GM21786 (cell line): Measurements from ENCODE around the gene MIPOL1.
A peak's percentile ranks its signal among the peaks of the same experiment; 100 is the strongest.
"Not testable (repeated sequence)": the region's sequence is repeated elsewhere in the genome, so short reads cannot be mapped to it uniquely, and the experiment has no call there.

ENCODE experiments used
- ATAC-seq: cut with Tn5 transposase; IDR thresholded peaks from one replicate; pipeline ENCODE4 v1.9.1; 2021; ENCODE audit not compliant: unreplicated experiment

The MIPOL1 gene

DNA sequence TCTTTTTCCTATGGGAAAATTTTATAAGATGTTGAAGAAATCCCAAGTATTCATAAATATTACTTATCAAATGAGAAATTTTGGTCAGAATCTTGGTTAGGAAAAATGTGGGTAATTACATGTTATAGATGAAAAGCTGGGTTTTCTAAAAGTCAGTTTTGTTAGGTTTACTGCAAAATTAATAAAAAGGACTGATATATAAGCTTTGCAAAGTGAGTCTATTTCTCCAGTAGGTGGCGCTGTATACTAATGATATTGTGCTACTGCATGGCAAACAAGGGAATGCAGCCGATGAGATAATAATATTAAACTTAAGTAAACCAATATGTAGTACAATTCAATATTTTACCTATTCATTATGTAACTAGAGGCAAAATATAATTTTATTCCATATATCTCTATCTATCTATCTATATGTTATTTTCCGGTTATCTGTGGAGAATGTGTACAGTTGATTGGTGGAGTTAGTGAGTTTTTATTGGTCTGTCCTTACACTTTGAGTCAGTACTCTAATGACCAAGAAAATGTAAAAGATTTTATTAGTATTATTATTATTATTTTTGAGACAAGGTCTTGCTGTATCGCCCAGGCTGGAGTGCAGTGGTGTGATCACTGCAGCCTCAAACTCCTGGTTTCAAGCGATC lies 32.9 kb downstream of the MIPOL1 start:
- ATAC-seq, result peak; percentile 68

DNA sequence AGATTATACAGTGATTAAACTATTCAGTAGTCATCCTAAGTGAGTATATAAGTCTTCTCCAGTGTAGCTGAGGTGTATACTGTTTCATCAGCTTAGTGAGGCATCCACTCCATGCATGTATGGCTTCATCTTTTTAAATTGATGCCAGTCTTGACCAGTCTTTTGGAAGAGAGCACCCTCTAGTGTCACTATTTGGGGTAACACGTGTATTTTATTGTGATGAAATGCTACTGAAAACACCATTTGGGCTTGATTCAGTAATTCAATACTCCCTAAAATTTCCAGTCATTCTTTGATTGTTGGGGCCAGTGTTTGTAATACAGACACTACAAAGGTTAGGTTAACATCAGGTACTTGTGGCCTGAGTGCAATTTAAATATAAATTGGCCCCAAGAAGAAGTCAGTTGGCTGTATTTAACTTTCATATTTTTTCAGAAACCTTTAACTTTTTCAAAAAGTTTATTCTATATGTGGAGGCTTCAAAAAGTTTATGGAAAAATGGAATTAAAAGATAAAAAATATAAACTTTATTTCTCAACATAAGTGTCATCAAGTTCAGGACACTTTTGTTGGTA lies 35.3 kb downstream of the MIPOL1 start:
- peak; percentile 66 for ATAC-seq

DNA sequence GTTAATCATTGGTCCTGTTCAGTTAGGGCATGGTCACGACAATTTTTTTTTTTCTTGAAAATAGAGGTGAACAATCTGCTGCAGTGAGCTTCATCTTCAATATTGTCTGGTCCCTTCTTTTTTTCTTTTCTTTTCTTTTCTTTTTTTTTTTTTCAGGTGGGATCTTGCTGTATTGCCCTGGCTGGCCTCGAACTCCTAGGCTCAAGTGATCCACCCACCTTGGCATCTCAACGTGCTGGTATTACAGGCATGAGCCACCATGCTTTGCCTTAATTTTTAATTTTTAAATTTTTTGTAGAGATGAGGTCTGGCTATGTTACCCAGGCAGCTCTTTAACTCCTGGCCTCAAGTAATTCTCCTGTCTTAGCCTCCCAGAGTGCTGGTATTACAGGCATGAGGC lies 36.5 kb downstream of the MIPOL1 start:
- ATAC-seq, result no peak

DNA sequence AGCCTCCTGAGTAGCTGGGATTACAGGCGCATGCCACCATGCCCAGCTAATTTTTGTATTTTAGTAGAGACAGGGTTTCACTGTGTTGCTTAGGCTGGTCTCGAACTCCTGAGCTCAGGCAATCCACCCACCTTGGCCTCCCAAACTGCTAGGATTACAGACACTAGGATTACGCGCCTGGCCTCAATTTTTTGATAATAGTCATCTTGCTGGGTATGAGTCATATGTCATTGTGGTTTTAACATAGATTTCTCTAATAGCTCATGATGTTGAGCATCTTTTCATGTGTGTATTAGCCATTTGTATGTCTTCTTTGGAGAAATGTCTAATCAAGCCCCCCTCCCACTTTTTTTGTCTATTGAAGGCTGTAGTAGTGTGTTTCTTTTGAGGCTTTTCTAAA lies 38.3 kb downstream of the MIPOL1 start:
- not testable (repeated sequence) for ATAC-seq

DNA sequence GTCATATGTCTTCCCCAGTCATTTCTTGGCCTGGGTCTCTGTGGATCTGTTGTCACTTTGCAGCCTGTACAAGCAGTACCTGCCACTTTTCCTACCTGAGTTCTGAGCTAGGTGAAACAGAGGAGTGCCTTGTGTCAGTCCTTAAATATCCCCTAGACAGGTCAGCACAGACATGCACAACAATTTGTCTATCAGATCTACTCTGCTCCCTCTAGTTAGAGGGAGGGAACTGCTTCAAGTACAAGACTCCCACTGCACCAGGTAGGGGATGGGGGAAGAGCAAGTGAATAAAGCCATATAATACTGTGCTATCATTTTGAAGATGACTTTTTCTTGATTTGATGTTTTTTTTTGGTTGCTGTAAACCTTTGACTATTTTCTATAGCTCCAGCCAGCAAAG lies 39.4 kb downstream of the MIPOL1 start:
- ATAC-seq, result no peak

DNA sequence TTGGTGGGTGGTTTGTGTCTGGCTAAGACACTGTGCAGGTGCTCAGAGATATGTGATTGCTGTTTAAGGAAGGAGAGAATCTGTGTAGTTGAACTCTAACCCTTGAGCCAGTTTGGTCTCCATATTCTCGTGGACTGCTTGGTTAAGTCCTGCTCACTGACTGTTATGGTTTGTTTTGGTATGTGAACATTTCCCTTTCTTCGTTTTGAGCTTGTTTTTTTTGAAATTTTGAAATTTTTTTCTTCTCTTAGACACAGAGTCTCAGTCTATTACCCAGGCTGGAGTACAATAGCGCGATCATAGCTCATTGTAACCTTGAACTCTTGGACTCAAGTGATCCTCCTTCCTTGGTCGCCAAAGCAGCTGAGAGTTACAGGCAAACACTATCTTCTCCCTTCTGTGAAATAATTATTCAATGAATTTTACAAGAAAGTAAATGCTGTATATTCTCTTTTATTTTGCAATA lies 40.0 kb downstream of the MIPOL1 start:
- ATAC-seq, result no peak

DNA sequence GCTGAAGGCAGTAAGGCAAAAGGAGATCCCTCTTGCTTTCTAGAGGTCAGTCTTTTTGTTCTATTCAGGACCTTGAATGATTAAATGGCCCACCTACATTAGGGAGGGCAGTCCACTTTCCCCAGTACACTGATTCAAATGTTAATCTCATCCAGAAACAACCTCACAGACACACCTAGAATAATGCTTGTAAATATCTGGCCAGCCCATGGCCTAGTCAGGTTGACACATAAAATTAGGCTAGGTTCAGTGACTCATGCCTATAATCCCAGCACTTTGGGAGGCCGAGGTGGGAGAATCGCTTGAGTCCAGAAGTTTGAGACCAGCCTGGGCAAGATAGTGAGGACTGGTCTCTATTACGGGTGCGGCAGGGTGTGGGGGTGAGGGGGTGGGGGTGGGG lies 43.5 kb downstream of the MIPOL1 start:
- ATAC-seq, result no peak

DNA sequence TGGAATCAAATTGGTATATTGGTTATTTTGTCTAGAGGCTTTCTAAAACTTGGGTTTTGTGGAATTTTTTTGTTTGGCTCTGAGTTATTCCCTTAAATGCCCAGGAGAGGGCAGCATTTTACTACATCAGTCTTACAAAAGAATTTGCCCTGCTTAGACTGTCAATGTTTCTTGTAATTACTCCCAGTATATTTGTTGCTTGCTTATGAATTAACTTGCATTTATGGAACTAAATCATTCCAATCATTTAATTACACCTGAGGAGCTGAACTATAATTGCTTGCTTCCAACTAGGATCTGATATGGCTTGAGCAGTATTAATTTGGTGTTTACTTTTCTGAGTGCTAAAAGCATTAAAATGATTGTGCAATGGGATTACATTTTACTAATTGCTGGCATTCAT lies 48.7 kb downstream of the MIPOL1 start:
- ATAC-seq, result no peak

DNA sequence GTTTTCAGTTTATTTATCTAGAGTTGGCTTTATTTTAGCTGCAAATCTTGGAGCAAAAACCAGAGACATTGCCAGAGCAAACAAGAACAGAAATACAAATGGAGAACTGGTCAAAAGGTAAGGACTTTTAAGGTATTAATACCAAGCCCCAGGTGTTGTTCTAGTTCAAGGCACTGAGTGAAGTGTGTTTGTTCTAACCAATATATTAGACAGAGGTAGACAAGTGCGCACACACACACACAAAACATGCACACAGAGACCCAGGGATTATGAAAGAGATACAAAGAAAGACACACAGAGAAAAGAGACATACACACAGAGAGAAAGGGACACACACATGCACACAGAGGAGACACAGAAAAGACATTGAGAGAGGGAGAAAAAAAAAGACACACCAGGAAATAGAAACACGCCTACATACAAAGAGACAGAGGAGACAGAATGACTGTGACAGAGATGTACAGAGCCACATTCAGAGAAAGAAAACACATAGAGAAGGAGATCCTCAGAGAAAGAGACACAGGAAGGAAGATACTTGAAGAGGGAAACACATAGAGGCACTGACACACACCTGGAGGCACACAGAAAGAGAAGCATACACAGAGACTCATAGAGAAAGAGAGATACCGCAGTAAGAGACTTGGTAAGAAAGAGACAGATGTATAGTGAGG lies 50.2 kb downstream of the MIPOL1 start:
- no peak for ATAC-seq

DNA sequence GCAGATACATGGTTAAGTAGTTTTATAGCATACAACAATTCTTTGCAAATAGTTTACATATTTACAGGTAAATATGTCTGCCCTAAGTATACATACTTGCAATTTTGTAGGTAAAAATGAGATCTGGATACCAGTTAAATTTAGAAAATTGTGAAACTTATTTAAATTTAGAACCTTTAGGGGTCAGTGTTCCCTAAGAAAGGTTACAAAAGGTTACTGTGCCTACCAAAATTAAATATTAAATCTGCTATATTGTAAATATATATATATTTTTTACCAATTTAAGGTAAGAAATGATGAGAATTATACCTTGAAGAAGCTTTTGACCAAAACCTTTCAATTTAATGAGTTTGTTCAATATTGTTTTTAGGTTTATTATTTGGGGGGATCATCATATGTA lies 54.0 kb downstream of the MIPOL1 start:
- no peak for ATAC-seq

DNA sequence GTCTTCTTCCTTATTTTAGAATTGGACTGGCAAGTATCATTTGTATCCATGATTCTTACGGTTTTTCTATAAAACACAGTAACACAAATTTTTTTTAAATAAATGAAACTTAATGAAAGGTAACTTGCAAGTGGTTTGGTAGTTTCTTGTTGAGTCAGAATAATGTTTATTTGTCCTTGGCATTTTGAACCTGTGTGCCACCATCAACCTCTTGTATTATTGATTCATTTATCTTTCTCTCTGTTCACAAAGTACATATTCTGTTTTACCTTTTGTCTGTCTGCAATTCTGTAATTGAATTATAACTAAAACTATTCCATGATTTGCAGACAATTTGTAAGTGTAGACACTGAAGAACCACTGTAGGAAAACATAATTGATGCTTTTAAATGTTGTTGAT lies 54.7 kb downstream of the MIPOL1 start:
- no peak for ATAC-seq

DNA sequence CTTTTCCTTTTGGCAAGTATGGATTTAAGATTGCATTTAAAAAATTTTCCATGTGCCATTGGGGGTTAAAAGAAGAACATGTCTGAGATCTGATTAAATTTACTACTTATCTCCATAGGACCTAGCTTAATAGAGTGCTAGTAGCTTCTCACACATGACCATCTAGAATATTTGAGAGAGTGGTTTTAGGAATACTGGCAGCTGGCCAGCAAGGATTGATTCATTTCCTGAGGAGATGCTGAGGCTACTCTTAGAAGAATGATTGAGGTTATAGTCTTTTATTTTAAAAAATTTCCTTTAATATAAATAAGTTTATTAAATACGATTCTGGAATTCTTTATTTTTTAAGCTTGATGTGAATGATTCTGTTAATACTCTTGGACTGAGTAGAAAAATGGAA lies 56.2 kb downstream of the MIPOL1 start:
- no peak for ATAC-seq

DNA sequence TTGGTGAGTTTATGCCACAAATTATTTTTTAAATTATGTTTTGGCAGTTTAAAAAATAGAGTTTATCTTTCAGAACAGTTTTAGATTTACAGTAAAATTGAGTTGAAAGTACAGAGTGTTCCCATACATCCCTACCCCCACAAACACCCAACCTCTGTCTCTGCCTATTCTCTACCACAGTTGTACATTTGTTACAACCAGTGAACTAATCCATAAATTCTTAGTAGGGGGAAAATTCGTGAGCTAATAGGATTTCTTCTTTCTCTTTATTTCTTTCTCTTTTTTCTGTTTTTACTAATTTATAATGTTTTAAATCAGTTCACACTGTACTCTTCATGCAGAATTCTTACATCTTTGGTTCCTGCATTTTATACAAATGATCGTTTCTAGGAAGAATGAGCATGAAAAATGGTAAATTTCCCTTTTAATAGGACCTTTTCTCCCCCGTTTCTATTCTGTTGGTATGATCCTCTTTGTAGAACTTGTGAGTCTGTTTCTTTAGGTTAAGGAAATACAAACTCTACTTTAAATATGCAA lies 56.7 kb downstream of the MIPOL1 start:
- ATAC-seq, result no peak

DNA sequence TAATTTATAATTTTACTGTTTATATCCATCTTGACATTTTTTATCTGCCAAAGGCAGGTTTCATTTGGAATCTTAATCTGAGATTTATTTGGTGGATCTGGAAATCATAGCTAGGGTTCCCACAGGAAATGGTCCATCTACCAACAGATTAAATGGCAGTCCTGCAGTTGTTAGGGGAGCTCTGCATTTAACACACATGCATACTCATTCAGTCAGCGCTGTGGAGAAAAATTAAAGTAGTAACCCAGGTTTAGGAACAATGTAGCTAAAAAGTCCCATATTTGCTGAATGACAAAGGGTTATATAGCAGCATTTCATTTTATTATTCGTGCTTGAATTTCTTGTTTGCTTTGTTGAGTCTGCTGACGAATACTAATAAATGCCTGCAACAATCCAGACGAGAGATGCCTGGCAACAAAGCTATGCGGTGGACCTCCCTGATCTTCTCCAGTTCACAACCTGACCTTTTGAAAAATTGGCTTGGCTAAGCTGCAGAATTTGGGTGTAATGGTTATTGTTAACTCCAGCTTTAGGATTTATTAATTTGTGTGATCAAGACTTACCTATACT lies 59.8 kb downstream of the MIPOL1 start:
- no peak for ATAC-seq

DNA sequence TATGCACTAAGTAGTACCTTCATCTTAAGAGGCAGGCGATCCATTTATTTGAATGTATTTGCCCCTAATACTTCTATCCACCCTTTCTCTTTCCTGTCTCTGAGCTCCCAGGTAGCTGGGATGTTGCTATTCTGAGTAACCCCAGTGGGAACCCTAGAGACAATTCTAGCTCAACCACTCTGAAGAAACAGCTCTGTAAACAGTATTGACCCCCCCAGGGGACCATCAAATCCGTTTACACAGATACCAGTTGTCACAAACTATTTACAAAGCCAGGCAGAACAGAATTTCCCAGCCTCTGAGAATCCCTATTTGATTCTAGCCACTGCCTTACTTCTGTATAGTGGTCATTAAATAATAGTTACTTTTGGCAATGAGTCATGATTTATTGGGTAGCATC lies 64.9 kb downstream of the MIPOL1 start:
- no peak for ATAC-seq

DNA sequence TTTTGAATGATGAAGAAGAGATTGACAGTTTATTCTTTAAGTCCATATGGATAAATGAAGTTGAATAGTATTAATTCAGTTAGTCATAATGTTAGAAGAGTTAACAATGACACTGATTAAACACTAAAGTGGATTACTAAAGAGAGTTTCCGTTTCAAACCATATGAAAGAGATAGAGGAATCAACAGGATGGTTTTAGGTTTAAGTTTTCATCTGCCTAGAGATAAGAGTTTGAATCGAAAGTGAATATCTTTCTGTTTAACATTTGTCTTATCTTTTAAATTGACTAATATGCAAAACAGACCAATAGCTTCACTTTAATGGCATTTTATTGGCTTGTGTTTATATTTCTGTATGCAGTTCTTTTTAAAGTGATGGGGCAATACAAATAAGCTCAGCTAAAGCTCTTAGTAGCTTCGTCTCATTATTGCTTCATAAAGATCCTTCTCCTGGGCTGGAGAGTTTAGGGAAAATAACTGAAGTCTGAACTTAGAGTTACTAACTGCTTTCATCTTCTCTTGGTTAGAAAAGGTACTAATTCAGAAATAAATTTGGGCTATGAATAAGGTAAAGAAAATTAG lies 66.0 kb downstream of the MIPOL1 start:
- no peak for ATAC-seq

DNA sequence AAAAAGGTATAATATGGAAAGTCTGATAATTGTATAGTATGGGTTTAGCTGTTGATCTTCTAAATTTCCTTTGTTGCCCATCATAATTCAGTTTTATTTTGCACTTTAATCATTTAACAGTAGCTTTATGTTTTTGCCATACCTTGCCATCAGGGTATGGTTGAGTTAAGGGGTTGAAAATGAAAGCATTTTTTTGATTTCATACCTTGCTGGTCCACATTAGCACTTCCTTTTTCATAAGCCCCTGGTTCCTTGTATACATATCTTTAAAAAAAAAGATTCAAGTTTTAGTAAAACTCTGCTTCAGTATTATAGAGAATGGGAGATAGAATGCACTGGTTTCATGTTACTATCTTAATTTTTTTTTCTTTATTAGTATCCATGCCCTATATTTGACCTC lies 71.1 kb downstream of the MIPOL1 start:
- no peak for ATAC-seq

DNA sequence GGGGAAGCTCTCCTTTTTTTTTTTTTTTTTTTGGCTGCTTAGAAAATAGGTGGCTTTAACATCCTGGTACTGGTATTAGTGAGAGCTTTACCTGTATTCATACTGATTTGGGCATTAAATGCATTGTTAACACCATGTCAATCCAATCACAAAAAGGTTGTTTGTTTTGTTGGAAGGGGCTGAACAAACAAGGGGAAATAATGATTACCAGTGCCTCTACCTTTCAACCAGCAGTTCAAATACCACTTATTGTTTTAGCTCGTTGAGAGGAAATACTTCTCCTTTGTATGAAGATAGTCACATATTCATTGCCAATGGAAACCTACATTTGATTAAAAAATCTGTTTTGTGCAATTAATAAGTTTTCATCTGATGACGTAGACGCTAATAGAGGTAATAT lies 72.9 kb downstream of the MIPOL1 start:
- ATAC-seq, result no peak

DNA sequence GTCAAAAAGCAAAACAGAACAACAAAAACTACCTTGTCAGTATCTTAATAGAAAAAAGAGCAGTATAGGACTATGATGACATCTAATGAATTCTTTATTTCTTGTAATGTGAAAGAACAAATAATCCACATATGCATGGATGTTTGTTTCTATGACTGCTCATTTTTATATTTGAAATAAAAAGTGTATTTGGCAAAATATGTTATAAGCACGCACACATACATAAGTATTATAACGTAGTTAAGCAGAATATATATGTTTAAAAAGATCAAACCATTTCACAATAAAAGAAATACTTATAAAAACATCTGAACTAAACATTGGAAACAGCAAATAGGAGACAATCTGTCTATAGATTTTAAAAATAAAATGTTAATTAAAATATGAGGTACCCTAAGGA lies 74.8 kb downstream of the MIPOL1 start:
- no peak for ATAC-seq

DNA sequence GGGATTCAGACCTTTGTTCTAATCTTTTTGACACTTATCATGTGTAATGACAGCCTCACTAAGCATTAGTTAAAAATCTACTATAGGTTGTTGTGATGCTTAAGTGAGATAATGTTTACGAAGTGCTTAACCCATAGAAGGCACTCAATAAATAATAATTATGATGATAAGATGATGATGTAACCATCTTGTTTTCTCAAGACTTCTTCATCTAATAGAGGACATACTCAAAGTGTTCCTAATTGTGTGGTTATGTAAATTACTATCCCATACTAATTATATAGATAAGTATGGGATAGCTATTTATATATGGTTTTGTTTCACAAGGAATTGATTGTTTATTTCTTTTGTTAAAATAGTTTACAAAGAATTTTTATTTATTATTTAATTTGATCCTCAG lies 76.9 kb downstream of the MIPOL1 start:
- ATAC-seq, result no peak

DNA sequence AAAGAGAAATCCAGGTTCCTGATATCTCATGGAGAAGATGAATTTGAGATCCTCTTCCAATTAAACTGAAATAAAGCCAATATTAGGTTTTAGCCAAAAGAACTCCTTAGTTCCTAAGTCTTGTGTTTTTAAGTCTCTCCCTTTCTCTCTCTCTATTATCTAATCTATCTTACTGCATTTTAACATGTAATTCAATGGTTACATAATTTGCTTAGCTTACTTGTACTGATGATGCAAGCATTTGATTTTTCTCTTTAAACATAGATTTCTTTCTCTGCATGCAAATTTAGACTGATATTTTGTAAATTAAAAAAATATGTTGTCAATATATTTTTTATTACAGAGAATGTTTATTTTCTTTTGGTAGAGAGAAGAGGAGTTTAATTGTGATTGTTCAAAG lies 78.2 kb downstream of the MIPOL1 start:
- ATAC-seq, result no peak
